T-cell (primary cell): ENCODE data around the gene CFDP1. TPM values are rescaled to one million over a fixed set of nuclear protein-coding genes. Genes with fewer than 3 reads are reported as not detected.

Experiments
- ATAC-seq, 4 experiments: fragments of 200-7000 bp in 3 of 4; fragments of 150-1000 bp in 1 of 4; cut with Tn5 transposase; replicated peaks in 1 of 4; 1 replicate in 3 of 4; 2 replicates in 1 of 4; pipeline ENCODE4 v1.10.0; 2021; ENCODE audit warnings: moderate library complexity in 3 of 4, mild to moderate bottlenecking in 2 of 4, moderate number of reproducible peaks in 1 of 4
- CTCF ChIA-PET, 2 donors: fragments of 300-600 bp; sonication (Branson Sonifier 250); formaldehyde crosslinking; loops; one replicate each; lab custom pipeline; 2022; ENCODE audit warnings: antibody characterized with exemption in 2 of 2; lab: Charles Lee
- POLR2A ChIA-PET, 2 donors: fragments of 300-600 bp; sonication (Branson Sonifier 250); formaldehyde crosslinking; loops; one replicate each; lab custom pipeline; 2022; ENCODE audit warnings: antibody characterized with exemption in 2 of 2; lab: Charles Lee
- DNase-seq, 35 experiments: peaks; one replicate each; pipeline versions ENCODE4 v3.0.0 to v3.0.0-alpha.2; 2013 to 2023
- H3K27ac ChIP-seq: one replicate; pipeline ENCODE4 v1.5.1; 2013; ENCODE audit warnings: low read length
- H3K27me3 ChIP-seq, 2 experiments: replicated peaks in 1 of 2; 1 replicate in 1 of 2; 2 replicates in 1 of 2; pipeline versions ENCODE4 v1.6.1 to v1.7.0; 2013; ENCODE audit warnings: low read length in 1 of 2, mixed read lengths in 1 of 2; ENCODE audit not compliant: control insufficient read depth in 2 of 2, insufficient read depth in 2 of 2; ENCODE audit errors: extremely low read depth in 1 of 2
- H3K36me3 ChIP-seq, 2 donors: 1 replicate in 1 of 2; 2 replicates in 1 of 2; pipeline versions ENCODE4 v1.6.1 to v1.7.0; 2013; ENCODE audit warnings: low read length in 1 of 2; ENCODE audit not compliant: control insufficient read depth in 2 of 2, insufficient read depth in 1 of 2; ENCODE audit errors: extremely low read depth in 1 of 2
- H3K4me1 ChIP-seq, 2 experiments: 1 replicate in 1 of 2; 2 replicates in 1 of 2; pipeline versions ENCODE4 v1.6.1 to v1.7.0; 2013; ENCODE audit warnings: low read length in 2 of 2, mixed read lengths in 1 of 2; ENCODE audit not compliant: insufficient read depth in 2 of 2, control insufficient read depth in 1 of 2; ENCODE audit errors: extremely low read depth in 1 of 2
- H3K4me3 ChIP-seq, 2 donors: 1 replicate in 1 of 2; 2 replicates in 1 of 2; pipeline versions ENCODE4 v1.5.1 to v1.7.0; 2013; ENCODE audit warnings: mild to moderate bottlenecking in 2 of 2, low read length in 1 of 2, moderate library complexity in 1 of 2; ENCODE audit not compliant: control insufficient read depth in 1 of 2; ENCODE audit errors: extremely low read depth in 1 of 2
- H3K9me3 ChIP-seq: 2 replicates; pipeline ENCODE4 v1.7.0; 2013
- H3K27ac Mint-ChIP-seq, 2 donors: one replicate each; pipeline ENCODE4 v1.8.0; 2020 to 2021; ENCODE audit warnings: mild to moderate bottlenecking in 2 of 2, mixed read lengths in 2 of 2
- H3K27me3 Mint-ChIP-seq, 2 donors: one replicate each; pipeline ENCODE4 v1.8.0; 2021 to 2022; ENCODE audit warnings: mixed read lengths in 2 of 2
- H3K36me3 Mint-ChIP-seq: one replicate; pipeline ENCODE4 v1.8.0; 2021; ENCODE audit warnings: mixed read lengths
- H3K4me1 Mint-ChIP-seq, 3 donors: one replicate each; pipeline ENCODE4 v1.8.0; 2020 to 2022; ENCODE audit warnings: mixed read lengths in 3 of 3, mild to moderate bottlenecking in 1 of 3
- H3K4me3 Mint-ChIP-seq, 3 donors: one replicate each; pipeline ENCODE4 v1.8.0; 2020 to 2022; ENCODE audit warnings: mild to moderate bottlenecking in 3 of 3, mixed read lengths in 3 of 3, moderate library complexity in 3 of 3
- H3K9me3 Mint-ChIP-seq, 3 donors: one replicate each; pipeline ENCODE4 v1.8.0; 2020 to 2022; ENCODE audit warnings: mixed read lengths in 3 of 3
- WGBS: methylation state at CpG from one replicate; pipeline ENCODE4 v1.1.5; 2013; ENCODE audit warnings: missing lambda C conversion rate; ENCODE audit not compliant: insufficient coverage; 5-methylcytosine and 5-hydroxymethylcytosine counted together
- total RNA-seq, 35 experiments: library from RNA in 6 of 35; stranded (reverse) in 6 of 35; fragments of 120-200 nt in 1 of 35; gene quantifications; one replicate each; pipeline versions ENCODE4 v1.2.1 to v1.2.4 and lab custom pipeline; 2013 to 2026

CFDP1 gene
- total RNA-seq, 5 donors from 2014 or later (not counting 1 experiment from before 2014, with no cell fraction given), result 30.8 to 36.5 (median 34.2) TPM

GRCh38 chr16:75248142-75248535 is 185.2 kb downstream of the CFDP1 start:
- Mint-ChIP-seq H3K4me3 (no peak overlapping the region), H3K4me1 (peaks cover 9 to 12% (median 10%) of the 10 kb centered on the region in 3 donors), H3K27ac (no peak overlapping the region), H3K9me3 (no peaks in the 10 kb centered on the region), H3K36me3 (no peaks in the 10 kb centered on the region), H3K27me3 (peaks cover 4 to 40% of the 10 kb centered on the region in 2 donors)
- ChIA-PET POLR2A (no interaction called here), CTCF (no interaction called here)
- H3K36me3 ChIP-seq, result no peaks in the 10 kb centered on the region
- DNase-seq (no peak), ATAC-seq (no peak)
- peaks cover 0 to 67% of the 10 kb centered on the region in 2 experiments for H3K27me3 ChIP-seq
- no peak overlapping the region for H3K27ac ChIP-seq
- H3K9me3 ChIP-seq, result no peaks in the 10 kb centered on the region
- WGBS, result 71% methylated on average over 12 of the region's 13 CpGs
- no peak overlapping the region for H3K4me3 ChIP-seq
- H3K4me1 ChIP-seq, result peaks cover 0 to 17% of the 10 kb centered on the region in 2 experiments

GRCh38 chr16:75247249-75247648 is 186.1 kb downstream of the CFDP1 start:
- Histone ChIP-seq H3K36me3 (no peaks in the 10 kb centered on the region), H3K27ac (no peak overlapping the region), H3K9me3 (no peaks in the 10 kb centered on the region), H3K27me3 (peaks cover 0 to 58% of the 10 kb centered on the region in 2 experiments), H3K4me3 (no peak overlapping the region), H3K4me1 (peaks cover 0 to 16% of the 10 kb centered on the region in 2 experiments)
- POLR2A ChIA-PET, result no interaction called here
- no peak overlapping the region for H3K27ac Mint-ChIP-seq
- H3K9me3 Mint-ChIP-seq, result no peaks in the 10 kb centered on the region
- CTCF ChIA-PET, result no interaction called here
- peaks cover 9 to 12% (median 10%) of the 10 kb centered on the region in 3 donors for H3K4me1 Mint-ChIP-seq
- peaks cover 4 to 35% of the 10 kb centered on the region in 2 donors for H3K27me3 Mint-ChIP-seq
- no peak for DNase-seq
- ATAC-seq, result no peak
- WGBS, result 91% methylated on average over 13 of the region's 13 CpGs
- no peak overlapping the region for H3K4me3 Mint-ChIP-seq
- H3K36me3 Mint-ChIP-seq, result no peaks in the 10 kb centered on the region

GRCh38 chr16:75246504-75247205 is 186.6 kb downstream of the CFDP1 start:
- H3K36me3 ChIP-seq, result no peaks in the 10 kb centered on the region
- ATAC-seq (no peak), DNase-seq (no peak)
- peaks cover 6 to 9% (median 6%) of the 10 kb centered on the region in 3 donors for H3K4me1 Mint-ChIP-seq
- H3K4me1 ChIP-seq, result peaks cover 0 to 10% of the 10 kb centered on the region in 2 experiments
- H3K27ac ChIP-seq, result no peak overlapping the region
- no peak overlapping the region for H3K4me3 ChIP-seq
- POLR2A ChIA-PET, result no interaction called here
- H3K27ac Mint-ChIP-seq, result no peak overlapping the region
- H3K27me3 Mint-ChIP-seq, result peaks cover 4 to 29% of the 10 kb centered on the region in 2 donors
- WGBS, result 90% methylated on average over 11 of the region's 12 CpGs
- no peaks in the 10 kb centered on the region for H3K36me3 Mint-ChIP-seq
- H3K9me3 ChIP-seq, result no peaks in the 10 kb centered on the region
- H3K9me3 Mint-ChIP-seq, result no peaks in the 10 kb centered on the region
- peaks cover 0 to 52% of the 10 kb centered on the region in 2 experiments for H3K27me3 ChIP-seq
- no peak overlapping the region for H3K4me3 Mint-ChIP-seq
- CTCF ChIA-PET, result no interaction called here

- Histone ChIP-seq H3K4me1 (peaks cover 0 to under 1% of the 10 kb centered on the region in 2 experiments), H3K36me3 (no peaks in the 10 kb centered on the region), H3K27me3 (peaks cover 0 to 40% of the 10 kb centered on the region in 2 experiments), H3K27ac (no peak overlapping the region), H3K9me3 (no peaks in the 10 kb centered on the region), H3K4me3 (no peak overlapping the region)
- POLR2A ChIA-PET, result no interaction called here
- Mint-ChIP-seq H3K27ac (no peak overlapping the region), H3K4me3 (no peak overlapping the region), H3K4me1 (peaks cover 3 to 9% (median 3%) of the 10 kb centered on the region in 3 donors), H3K27me3 (peaks cover 4 to 23% of the 10 kb centered on the region in 2 donors), H3K36me3 (no peaks in the 10 kb centered on the region), H3K9me3 (no peaks in the 10 kb centered on the region)
- CTCF ChIA-PET, result no interaction called here
- WGBS, result 79% methylated on average over 21 of the region's 25 CpGs
- DNase-seq (no peak), ATAC-seq (no peak)
These were observed 188.2 kb downstream of the CFDP1 start for GRCh38 chr16:75244844-75245758.

GRCh38 chr16:75244225-75244809 is 189.0 kb downstream of the CFDP1 start:
- no peak overlapping the region for H3K4me3 Mint-ChIP-seq
- peaks cover 0 to 32% of the 10 kb centered on the region in 2 experiments for H3K27me3 ChIP-seq
- H3K27ac ChIP-seq, result no peak overlapping the region
- peaks cover 4 to 15% of the 10 kb centered on the region in 2 donors for H3K27me3 Mint-ChIP-seq
- no peaks in the 10 kb centered on the region for H3K4me1 ChIP-seq
- WGBS, result 96% methylated on average over 4 of the region's 7 CpGs
- no peak for ATAC-seq
- H3K36me3 ChIP-seq, result no peaks in the 10 kb centered on the region
- H3K27ac Mint-ChIP-seq, result no peak overlapping the region
- no peaks in the 10 kb centered on the region for H3K36me3 Mint-ChIP-seq
- H3K4me1 Mint-ChIP-seq, result peaks cover 0 to 9% (median 0%) of the 10 kb centered on the region in 3 donors
- CTCF ChIA-PET, result no interaction called here
- H3K9me3 ChIP-seq, result no peaks in the 10 kb centered on the region
- no peak for DNase-seq
- no peaks in the 10 kb centered on the region for H3K9me3 Mint-ChIP-seq
- POLR2A ChIA-PET, result no interaction called here
- no peak overlapping the region for H3K4me3 ChIP-seq
